IMR-90 (cell line): Measurements from ENCODE around the gene GSK3B. TPM values are rescaled to one million over a fixed set of nuclear protein-coding genes. Genes with fewer than 3 reads are reported as not detected.

ENCODE experiments used
- ATAC-seq: fragments of 200-7000 bp; cut with Tn5 transposase; 2 replicates; pipeline ENCODE4 v1.9.1; 2020; ENCODE audit warnings: low read depth, mild to moderate bottlenecking, moderate library complexity
- BruUV-seq: library from RNA; stranded (reverse); fragments of 400-500 nt; replicated peaks from 2 replicates; lab custom pipeline; 2021; lab: Mats Ljungman, UMichigan
- CTCF ChIA-PET: fragments of 300-600 bp; formaldehyde crosslinking; extraction: SDS; loops from one replicate; lab custom pipeline; 2021; ENCODE audit warnings: antibody characterized with exemption; lab: Yijun Ruan, JAX
- POLR2A ChIA-PET: fragments of 300-600 bp; sonication (Branson Sonifier 250); formaldehyde crosslinking; loops from one replicate; lab custom pipeline; 2022; ENCODE audit warnings: antibody characterized with exemption; ENCODE audit not compliant: unreplicated experiment; lab: Charles Lee
- DNase-seq: peaks from one replicate; pipeline ENCODE4 v3.0.0; 2013
- H2AFZ ChIP-seq: replicated peaks from 2 replicates; pipeline ENCODE3; 2013; ENCODE audit warnings: low read length, mild to moderate bottlenecking; ENCODE audit not compliant: poor library complexity
- H2AK5ac ChIP-seq: 2 replicates; pipeline ENCODE4 v1.6.1; 2013; ENCODE audit warnings: low read depth, low read length, inconsistent platforms
- H2AK9ac ChIP-seq: replicated peaks from 2 replicates; pipeline ENCODE3; 2013; ENCODE audit warnings: mild to moderate bottlenecking, low read depth, low read length, moderate library complexity; ENCODE audit not compliant: poor library complexity
- H2BK120ac ChIP-seq: 2 replicates; pipeline ENCODE4 v1.6.1; 2013; ENCODE audit warnings: low read depth, low read length, inconsistent platforms
- H2BK15ac ChIP-seq: 3 replicates; pipeline ENCODE4 v1.6.1; 2013; ENCODE audit warnings: low read depth, low read length, inconsistent platforms
- H2BK20ac ChIP-seq: 2 replicates; pipeline ENCODE4 v1.6.1; 2013; ENCODE audit warnings: low read depth, mild to moderate bottlenecking, inconsistent platforms, low read length, moderate library complexity
- H2BK5ac ChIP-seq: 2 replicates; pipeline ENCODE4 v1.6.1; 2013; ENCODE audit warnings: mild to moderate bottlenecking, low read depth, low read length, inconsistent platforms; ENCODE audit not compliant: poor library complexity, severe bottlenecking
- H3K14ac ChIP-seq: replicated peaks from 2 replicates; pipeline ENCODE4 v1.6.1; 2013; ENCODE audit warnings: low read depth, low read length, inconsistent platforms
- H3K18ac ChIP-seq: 2 replicates; pipeline ENCODE4 v1.6.1; 2013; ENCODE audit warnings: low read depth, low read length, control low read depth
- H3K23ac ChIP-seq: 2 replicates; pipeline ENCODE4 v1.6.1; 2013; ENCODE audit warnings: low read depth, low read length, inconsistent platforms
- H3K27ac ChIP-seq: 2 replicates; pipeline ENCODE4 v1.5.1; 2013; ENCODE audit warnings: mild to moderate bottlenecking, control low read depth, low read length; ENCODE audit not compliant: insufficient read depth
- H3K27me3 ChIP-seq: 2 replicates; pipeline ENCODE4 v1.6.1; 2013; ENCODE audit warnings: low read length; ENCODE audit not compliant: control insufficient read depth, insufficient read depth
- H3K36me3 ChIP-seq: 2 replicates; pipeline ENCODE4 v1.6.1; 2013; ENCODE audit warnings: low read length, mixed read lengths; ENCODE audit not compliant: control insufficient read depth, insufficient read depth
- H3K4ac ChIP-seq: 2 replicates; pipeline ENCODE4 v1.6.1; 2013; ENCODE audit warnings: low read depth, low read length, inconsistent platforms
- H3K4me1 ChIP-seq: 2 replicates; pipeline ENCODE4 v1.6.1; 2013; ENCODE audit warnings: low read length, mixed read lengths; ENCODE audit not compliant: control insufficient read depth, insufficient read depth
- H3K4me2 ChIP-seq: 2 replicates; pipeline ENCODE4 v1.6.1; 2013; ENCODE audit warnings: low read depth, mild to moderate bottlenecking, control low read depth, low read length, moderate library complexity
- H3K4me3 ChIP-seq: 2 replicates; pipeline ENCODE4 v1.5.1; 2013; ENCODE audit warnings: low read depth, mild to moderate bottlenecking, control low read depth, low read length, moderate library complexity; ENCODE audit not compliant: insufficient read depth
- H3K56ac ChIP-seq: 2 replicates; pipeline ENCODE4 v1.6.1; 2013; ENCODE audit warnings: low read length, inconsistent platforms; ENCODE audit not compliant: insufficient read depth; ENCODE audit errors: extremely low read depth
- H3K79me1 ChIP-seq, 2 experiments: 2 replicates each; pipeline ENCODE4 v1.6.1; 2013; ENCODE audit warnings: low read length in 2 of 2, inconsistent platforms in 1 of 2, low read depth in 1 of 2
- H3K9ac ChIP-seq: 2 replicates; pipeline ENCODE4 v1.6.1; 2013; ENCODE audit warnings: low read depth, low read length, control low read depth
- H3K9me1 ChIP-seq: 2 replicates; pipeline ENCODE4 v1.6.1; 2013; ENCODE audit warnings: low read length, inconsistent platforms; ENCODE audit not compliant: insufficient read depth
- H3K9me3 ChIP-seq: 2 replicates; pipeline ENCODE4 v1.6.1; 2013; ENCODE audit warnings: low read length; ENCODE audit not compliant: control insufficient read depth, insufficient read depth
- H4K20me1 ChIP-seq: 2 replicates; pipeline ENCODE4 v1.6.1; 2013; ENCODE audit warnings: low read length, inconsistent platforms; ENCODE audit not compliant: insufficient read depth
- H4K5ac ChIP-seq: 2 replicates; pipeline ENCODE4 v1.6.1; 2013; ENCODE audit warnings: mild to moderate bottlenecking, low read depth, low read length, control low read depth
- H4K8ac ChIP-seq, 2 experiments: 2 replicates each; pipeline ENCODE4 v1.6.1; 2013; ENCODE audit warnings: low read depth in 2 of 2, low read length in 2 of 2, control low read depth in 1 of 2, inconsistent platforms in 1 of 2
- H4K91ac ChIP-seq: 2 replicates; pipeline ENCODE4 v1.6.1; 2013; ENCODE audit warnings: low read depth, low read length, inconsistent platforms; ENCODE audit not compliant: insufficient read depth
- BHLHE40 ChIP-seq: fragments of 150-350 bp; IDR thresholded peaks from 2 replicates; pipeline ENCODE4 v1.6.1; 2016; ENCODE audit warnings: mild to moderate bottlenecking, low read depth, low read length
- CEBPB ChIP-seq: IDR thresholded peaks from 2 replicates; pipeline ENCODE4 v1.6.1; 2012; ENCODE audit warnings: low read depth, low read length, improper control_type of control experiment
- CHD1 ChIP-seq: IDR thresholded peaks from 2 replicates; pipeline ENCODE4 v1.6.1; 2012; ENCODE audit warnings: low read depth, low read length, improper control_type of control experiment
- ELK1 ChIP-seq: fragments of 150-350 bp; IDR thresholded peaks from 2 replicates; pipeline ENCODE4 v1.6.1; 2016; ENCODE audit warnings: low read depth, mild to moderate bottlenecking, low read length, moderate library complexity, borderline replicate concordance
- FOS ChIP-seq: fragments of 150-350 bp; IDR thresholded peaks from 2 replicates; pipeline ENCODE4 v1.6.1; 2016; ENCODE audit warnings: low read depth, low read length
- MAZ ChIP-seq: IDR thresholded peaks from 2 replicates; pipeline ENCODE4 v1.6.1; 2012; ENCODE audit warnings: low read depth, mild to moderate bottlenecking, low read length, improper control_type of control experiment, moderate library complexity, borderline replicate concordance
- MXI1 ChIP-seq: IDR thresholded peaks from 2 replicates; pipeline ENCODE4 v1.6.1; 2012; ENCODE audit warnings: low read depth, mild to moderate bottlenecking, low read length, moderate library complexity, borderline replicate concordance
- POLR2A ChIP-seq: IDR thresholded peaks from 2 replicates; pipeline ENCODE4 v1.6.1; 2012; ENCODE audit warnings: mild to moderate bottlenecking, low read depth, low read length
- RAD21 ChIP-seq: IDR thresholded peaks from 2 replicates; pipeline ENCODE4 v1.6.1; 2012; ENCODE audit warnings: low read length, improper control_type of control experiment
- RCOR1 ChIP-seq: IDR thresholded peaks from 2 replicates; pipeline ENCODE4 v1.6.1; 2012; ENCODE audit warnings: mild to moderate bottlenecking, low read length, improper control_type of control experiment; ENCODE audit not compliant: insufficient replicate concordance
- RFX5 ChIP-seq: IDR thresholded peaks from 2 replicates; pipeline ENCODE4 v1.8.0; 2012; ENCODE audit warnings: low read depth, mild to moderate bottlenecking, low read length, moderate library complexity
- USF2 ChIP-seq: fragments of 150-350 bp; IDR thresholded peaks from 2 replicates; pipeline ENCODE4 v1.6.1; 2017; ENCODE audit warnings: mild to moderate bottlenecking, antibody characterized with exemption, low read length, low read depth
- WGBS, 2 experiments: methylation state at CpG; one replicate each; pipeline versions ENCODE4 v1.1.5 to v1.1.7; 2013; ENCODE audit warnings: missing lambda C conversion rate in 2 of 2; ENCODE audit not compliant: insufficient read length in 1 of 2; ENCODE audit errors: extremely low coverage in 2 of 2; 5-methylcytosine and 5-hydroxymethylcytosine counted together
- dilution Hi-C: fragments of 300-500 bp; cut with HindIII; formaldehyde crosslinking; loops from one replicate; pipeline ENCODE4 v1.14.3; 2018; ENCODE audit warnings: low sequenced_read_pairs; ENCODE audit not compliant: unreplicated experiment
- in situ Hi-C: fragments of 300-500 bp; cut with MboI; formaldehyde crosslinking; loops from 3 replicates; pipeline ENCODE4 v1.14.3; 2019; ENCODE audit warnings: low sequenced_read_pairs, inconsistent platforms, mixed read lengths
- intact Hi-C: fragments of 100-400 bp; cut with micrococcal nuclease; formaldehyde crosslinking; loops from 2 replicates; pipeline ENCODE4 v1.10.0; 2022
- polyA plus RNA-seq, 3 experiments: library from polyadenylated mRNA; depleted of rRNA; stranded (reverse); fragments of >200 nt; gene quantifications; 2 replicates each; pipeline ENCODE4 v1.2.3, GENCODE V29; 2012; ENCODE audit warnings: low replicate concordance in 1 of 3
- total RNA-seq: library from RNA; depleted of rRNA; stranded (reverse); fragments of >200 nt; gene quantifications from 2 replicates; pipeline ENCODE4 v1.2.3, GENCODE V29; 2012

GSK3B gene
- total and polyA plus RNA-seq, 2 of the 4 experiments (the other 2 are of a cell fraction), result 19.2 to 33.2 TPM

- peaks cover 6% of the 10 kb centered on the region; the same call in 1 of the 2 replicates for H3K36me3 ChIP-seq
- H2AFZ ChIP-seq, result no peak overlapping the region
- H3K4me1 ChIP-seq, result no peaks in the 10 kb centered on the region
- no peak overlapping the region for H3K4ac ChIP-seq
- no peak overlapping the region for H2BK5ac ChIP-seq
- dilution Hi-C loops (no loop called here), in situ Hi-C loops (no loop called here), intact Hi-C loops (no loop called here)
- BruUV-seq, result no TSS peak
- H3K27ac ChIP-seq, result no peak overlapping the region
- no peak overlapping the region for H2AK5ac ChIP-seq
- no peak overlapping the region for H3K4me3 ChIP-seq
- H4K5ac ChIP-seq, result no peak overlapping the region
- POLR2A ChIA-PET, result no interaction called here
- ATAC-seq (no peak), DNase-seq (no peak)
- H3K27me3 ChIP-seq, result no peaks in the 10 kb centered on the region
- H4K8ac ChIP-seq, result no peak overlapping the region
- no peak overlapping the region for H2BK15ac ChIP-seq
- 0 out of 2 replicates have a peak, but pooled peaks cover 3% of the 10 kb centered on the region for H3K9me1 ChIP-seq
- no peak overlapping the region for H3K4me2 ChIP-seq
- H2AK9ac ChIP-seq, result no peak overlapping the region
- no peak overlapping the region for H3K18ac ChIP-seq
- no peak overlapping the region for H3K56ac ChIP-seq
- no peak overlapping the region for H2BK20ac ChIP-seq
- H4K91ac ChIP-seq, result no peak overlapping the region
- H3K9me3 ChIP-seq, result peaks cover 3% of the 10 kb centered on the region
- no peak overlapping the region for H3K9ac ChIP-seq
- WGBS, 2 experiments, result no CpG with 5 or more reads among the region's 1 CpG
- no peak for TF ChIP-seq RFX5
- TF ChIP-seq ELK1, result no peak
- TF ChIP-seq RAD21, result no peak
- no peak for TF ChIP-seq MAZ
- TF ChIP-seq BHLHE40, result no peak
- TF ChIP-seq CHD1, result no peak
- TF ChIP-seq USF2, result no peak
- no peak for TF ChIP-seq RCOR1
- TF ChIP-seq FOS, result no peak
- no peak for TF ChIP-seq MXI1
- no peak for TF ChIP-seq POLR2A
- TF ChIP-seq CEBPB, result no peak
- H3K23ac ChIP-seq, result no peak overlapping the region
- no peak overlapping the region for H2BK120ac ChIP-seq
- CTCF ChIA-PET, result no interaction called here
- no peaks in the 10 kb centered on the region for H4K20me1 ChIP-seq
- H3K79me1 ChIP-seq, result peaks cover 0 to under 1% of the 10 kb centered on the region in 2 experiments; a peak in 3 of 4 replicates
- no peak overlapping the region for H3K14ac ChIP-seq
These were observed 200.5 kb downstream of the GSK3B start for GRCh38 chr3:119893769-119894168.
